Endothelial cell of umbilical vein (primary cell): ENCODE measurements around the gene ASXL1. TPM values are rescaled to one million over a fixed set of nuclear protein-coding genes. Genes with fewer than 3 reads are reported as not detected.

Experiments used
- BruUV-seq: library from RNA; stranded (reverse); fragments of 400-500 nt; replicated peaks from 2 replicates; lab custom pipeline; 2021; lab: Mats Ljungman, UMichigan
- CTCF ChIA-PET: fragments of 300-600, 350-600 bp; sonication (Branson Sonifier 250); formaldehyde crosslinking; loops from one replicate; lab custom pipeline; 2021; ENCODE audit warnings: antibody characterized with exemption, inconsistent platforms; lab: Charles Lee
- POLR2A ChIA-PET: fragments of 300-600, 350-600 bp; sonication (Branson Sonifier 250); formaldehyde crosslinking; loops from one replicate; lab custom pipeline; 2021; ENCODE audit warnings: antibody characterized with exemption, inconsistent platforms; lab: Charles Lee
- DNase-seq: peaks from one replicate; pipeline ENCODE4 v3.0.0-alpha.2; 2011; ENCODE audit warnings: low read depth, low spot score
- FAIRE-seq: peaks from 2 replicates; lab custom pipeline; 2011; peaks lifted over from hg19 to GRCh38; lab: Jason Lieb, UNC
- H2AFZ ChIP-seq: 2 replicates; pipeline ENCODE4 v1.6.0; 2012; ENCODE audit warnings: low read depth, low read length, control low read depth, inconsistent platforms
- H3K27ac ChIP-seq: 2 replicates; pipeline ENCODE4 v1.5.1; 2011; ENCODE audit warnings: low read depth, mild to moderate bottlenecking, control low read depth, low read length, moderate library complexity; ENCODE audit not compliant: insufficient read depth
- H3K27me3 ChIP-seq, 2 experiments: 2 replicates each; pipeline versions ENCODE4 v1.6.0 to v1.6.1; 2011; ENCODE audit warnings: low read length in 2 of 2, mixed read lengths in 1 of 2; ENCODE audit not compliant: control insufficient read depth in 2 of 2, insufficient read depth in 2 of 2
- H3K36me3 ChIP-seq, 2 experiments: 2 replicates in 1 of 2; 3 replicates in 1 of 2; pipeline ENCODE4 v1.5.1; 2011; ENCODE audit warnings: low read length in 2 of 2, mild to moderate bottlenecking in 1 of 2, moderate library complexity in 1 of 2; ENCODE audit not compliant: control insufficient read depth in 2 of 2, insufficient read depth in 2 of 2; ENCODE audit errors: extremely low read depth in 1 of 2
- H3K4me1 ChIP-seq: 3 replicates; pipeline ENCODE4 v1.5.1; 2011; ENCODE audit warnings: mild to moderate bottlenecking, low read length; ENCODE audit not compliant: control insufficient read depth, insufficient read depth; ENCODE audit errors: extremely low read depth
- H3K4me2 ChIP-seq: 2 replicates; pipeline ENCODE4 v1.6.1; 2011; ENCODE audit warnings: low read length, control low read depth, mixed read lengths; ENCODE audit not compliant: insufficient read depth
- H3K4me3 ChIP-seq, 3 experiments: fragments of 200-600 bp in 1 of 3; sonication (generic), shearing (Covaris generic) in 1 of 3; replicated peaks in 1 of 3; 2 replicates each; pipeline ENCODE4 v1.5.1; 2011 to 2016; ENCODE audit warnings: control low read depth in 3 of 3, low read length in 3 of 3, mild to moderate bottlenecking in 2 of 3, inconsistent platforms in 1 of 3, low read depth in 1 of 3, moderate library complexity in 1 of 3; ENCODE audit not compliant: insufficient read depth in 1 of 3
- H3K79me2 ChIP-seq: 2 replicates; pipeline ENCODE4 v1.6.0; 2012; ENCODE audit warnings: low read length, inconsistent platforms; ENCODE audit not compliant: control insufficient read depth, insufficient read depth
- H3K9ac ChIP-seq: replicated peaks from 2 replicates; pipeline ENCODE3; 2011; ENCODE audit warnings: low read length, control low read depth; ENCODE audit not compliant: insufficient read depth; ENCODE audit errors: extremely low read depth
- H3K9me1 ChIP-seq: replicated peaks from 3 replicates; pipeline ENCODE4 v1.6.0; 2011; ENCODE audit warnings: mild to moderate bottlenecking, low read length; ENCODE audit not compliant: control insufficient read depth, insufficient read depth; ENCODE audit errors: extremely low read depth
- H3K9me3 ChIP-seq: replicated peaks from 2 replicates; pipeline ENCODE4 v1.5.1; 2012; ENCODE audit warnings: low read length, inconsistent platforms; ENCODE audit not compliant: control insufficient read depth, insufficient read depth
- H4K20me1 ChIP-seq: replicated peaks from 2 replicates; pipeline ENCODE3; 2011; ENCODE audit warnings: mild to moderate bottlenecking, low read length; ENCODE audit not compliant: control insufficient read depth, insufficient read depth; ENCODE audit errors: extremely low read depth
- EZH2 ChIP-seq: IDR thresholded peaks from 2 replicates; pipeline ENCODE4 v1.6.1; 2012; ENCODE audit warnings: borderline replicate concordance, low read depth, mild to moderate bottlenecking, moderate library complexity, low read length, inconsistent platforms; ENCODE audit not compliant: severe bottlenecking
- POLR2A ChIP-seq: IDR thresholded peaks from 2 replicates; pipeline ENCODE4 v1.6.1; 2012; ENCODE audit warnings: low read depth, mild to moderate bottlenecking, control low read depth, low read length
- POLR2AphosphoS5 ChIP-seq: IDR thresholded peaks from 2 replicates; pipeline ENCODE4 v1.6.1; 2012; ENCODE audit warnings: low read depth, mild to moderate bottlenecking, control low read depth, low read length, moderate library complexity; ENCODE audit not compliant: insufficient read depth
- dilution Hi-C: fragments of 300-500 bp; cut with MboI; formaldehyde crosslinking; loops from one replicate; pipeline ENCODE4 v1.15.0; 2019; ENCODE audit warnings: low sequenced_read_pairs; ENCODE audit not compliant: extremely low pct_ligation_motif_present
- intact Hi-C: fragments of 100-400 bp; cut with micrococcal nuclease; formaldehyde crosslinking; loops from one replicate; pipeline ENCODE4 v1.10.0; 2022
- polyA plus RNA-seq, 4 experiments: library from polyadenylated mRNA; depleted of rRNA in 3 of 4; stranded (reverse) in 3 of 4; unstranded in 1 of 4; fragments of >200 nt; gene quantifications; 2 replicates each; pipeline versions ENCODE4 v1.2.1 to v1.2.3, GENCODE V29; 2011 to 2012; ENCODE audit warnings: missing spikeins in 1 of 4
- total RNA-seq: library from RNA; stranded (reverse); gene quantifications from 2 replicates; pipeline ENCODE4 v1.2.3, GENCODE V29; 2021
- TF ChIP-seq, protein P1 (sequence below), 2 donors: IDR thresholded peaks; 1 replicate in 1 of 2; 2 replicates in 1 of 2; pipeline ENCODE4 v1.5.1; 2011; ENCODE audit warnings: low read length in 2 of 2, mild to moderate bottlenecking in 2 of 2, moderate library complexity in 2 of 2, control low read depth in 1 of 2, inconsistent platforms in 1 of 2, low read depth in 1 of 2; ENCODE audit not compliant: insufficient read depth in 1 of 2; ENCODE audit errors: extremely low read depth in 1 of 2

Gene ASXL1
- total and polyA plus RNA-seq, 2 donors (not counting 3 experiments of a cell fraction or from before 2014, with no cell fraction given) = 45.4 to 101 TPM

DNA sequence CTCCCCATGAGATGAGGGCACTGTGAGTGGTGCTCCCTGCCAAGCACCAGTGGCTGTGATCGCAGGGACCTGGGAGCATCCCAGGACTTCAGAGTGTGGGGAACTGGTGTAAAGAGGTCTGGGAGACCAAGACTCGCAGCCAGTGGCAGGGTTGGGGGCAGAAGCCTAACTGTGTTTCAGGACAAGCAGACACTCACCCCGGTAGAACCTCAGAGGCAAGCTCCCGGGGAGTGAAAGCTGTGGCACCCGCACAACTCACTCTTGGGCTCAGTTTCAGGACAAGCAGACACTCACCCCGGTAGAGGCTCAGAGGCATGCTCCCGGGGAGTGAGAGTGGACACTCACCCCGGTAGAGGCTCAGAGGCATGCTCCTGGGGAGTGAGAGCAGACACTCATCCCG is 112.8 kb downstream of the ASXL1 start:
- ChIA-PET CTCF (interaction anchor here (1.0 to 2.4 kb wide), 8 partner anchors 10 to 182 kb away, joined by 3 to 24 read pairs (median 6); no protein-coding TSS in a partner anchor), POLR2A (no interaction called here)
- FAIRE-seq = peak; percentile 52
- H3K9ac ChIP-seq = peak overlapping the region; percentile 64
- H3K9me3 ChIP-seq = no peaks in the 10 kb centered on the region
- DNase-seq = no peak
- peaks cover 93% of the 10 kb centered on the region for H3K79me2 ChIP-seq
- H3K27me3 ChIP-seq = no peaks in the 10 kb centered on the region
- no peaks in the 10 kb centered on the region for H4K20me1 ChIP-seq
- H3K27ac ChIP-seq = peak overlapping the region; percentile 94
- peak overlapping the region; percentile 20 for H3K4me2 ChIP-seq
- H3K9me1 ChIP-seq = no peaks in the 10 kb centered on the region
- TF ChIP-seq POLR2AphosphoS5 = no peak
- TF ChIP-seq POLR2A = no peak
- TF ChIP-seq EZH2 = no peak
- BruUV-seq = no TSS peak
- H3K4me1 ChIP-seq = peaks cover 94% of the 10 kb centered on the region
- no peak overlapping the region for H2AFZ ChIP-seq
- intact Hi-C loops (loop anchor here (1.0 to 2.0 kb wide), 7 partner anchors 14 to 50 kb away; no protein-coding TSS in a partner anchor), dilution Hi-C loops (no loop called here)
- H3K4me3 ChIP-seq = no peak overlapping the region
- H3K36me3 ChIP-seq = peaks cover 12 to 16% of the 10 kb centered on the region in 2 experiments

DNA sequence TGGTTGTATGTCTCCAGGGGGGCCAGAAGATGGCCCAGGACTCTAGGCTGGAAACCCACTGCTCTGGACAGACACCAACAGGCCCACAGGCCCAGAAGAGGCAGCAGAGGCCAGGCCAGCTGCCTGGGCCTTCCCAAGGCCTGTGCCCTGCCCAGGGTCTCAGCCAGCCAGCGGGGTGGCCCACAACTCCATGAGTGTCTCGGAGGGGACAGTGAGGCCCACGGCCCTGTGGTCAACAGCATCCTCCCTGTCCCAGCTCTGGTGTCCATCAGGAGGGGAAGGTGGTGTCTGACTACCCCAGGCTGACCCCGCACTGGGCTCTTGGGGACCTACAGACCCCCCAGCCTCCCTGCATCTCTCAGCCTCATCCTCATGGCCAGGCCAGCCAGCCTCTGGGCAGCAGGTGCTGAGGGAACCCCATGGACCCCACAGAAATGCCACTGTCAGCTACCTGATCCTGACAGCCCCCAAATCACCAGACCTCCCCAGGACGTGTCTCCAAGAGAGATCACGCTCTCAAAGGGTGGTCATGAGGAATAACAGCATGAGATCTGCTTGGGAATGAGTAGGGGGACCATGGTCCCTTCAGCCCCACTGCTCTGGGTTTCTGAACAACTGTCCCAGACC is 114.6 kb downstream of the ASXL1 start:
- no TSS peak for BruUV-seq
- Histone ChIP-seq H3K27ac (peak overlapping the region; percentile 94), H2AFZ (no peak overlapping the region), H3K27me3 (no peaks in the 10 kb centered on the region), H3K36me3 (peaks cover 12 to 16% of the 10 kb centered on the region in 2 experiments), H3K79me2 (peaks cover 94% of the 10 kb centered on the region), H3K4me2 (peak overlapping the region; percentile 64), H3K9me1 (no peaks in the 10 kb centered on the region), H3K4me1 (peaks cover 94% of the 10 kb centered on the region), H3K9me3 (no peaks in the 10 kb centered on the region), H4K20me1 (no peaks in the 10 kb centered on the region), H3K4me3 (peak overlapping the region in 1 of 3 experiments; percentile 34), H3K9ac (peak overlapping the region; percentile 45)
- DNase-seq (no peak), FAIRE-seq (no peak)
- ChIA-PET CTCF (interaction anchor here (0.9 to 2.4 kb wide), 4 partner anchors 12 to 180 kb away, joined by 3 to 24 read pairs (median 10); no protein-coding TSS in a partner anchor), POLR2A (no interaction called here)
- intact Hi-C loops (no loop called here), dilution Hi-C loops (no loop called here)
- TF ChIP-seq, protein P1, sequence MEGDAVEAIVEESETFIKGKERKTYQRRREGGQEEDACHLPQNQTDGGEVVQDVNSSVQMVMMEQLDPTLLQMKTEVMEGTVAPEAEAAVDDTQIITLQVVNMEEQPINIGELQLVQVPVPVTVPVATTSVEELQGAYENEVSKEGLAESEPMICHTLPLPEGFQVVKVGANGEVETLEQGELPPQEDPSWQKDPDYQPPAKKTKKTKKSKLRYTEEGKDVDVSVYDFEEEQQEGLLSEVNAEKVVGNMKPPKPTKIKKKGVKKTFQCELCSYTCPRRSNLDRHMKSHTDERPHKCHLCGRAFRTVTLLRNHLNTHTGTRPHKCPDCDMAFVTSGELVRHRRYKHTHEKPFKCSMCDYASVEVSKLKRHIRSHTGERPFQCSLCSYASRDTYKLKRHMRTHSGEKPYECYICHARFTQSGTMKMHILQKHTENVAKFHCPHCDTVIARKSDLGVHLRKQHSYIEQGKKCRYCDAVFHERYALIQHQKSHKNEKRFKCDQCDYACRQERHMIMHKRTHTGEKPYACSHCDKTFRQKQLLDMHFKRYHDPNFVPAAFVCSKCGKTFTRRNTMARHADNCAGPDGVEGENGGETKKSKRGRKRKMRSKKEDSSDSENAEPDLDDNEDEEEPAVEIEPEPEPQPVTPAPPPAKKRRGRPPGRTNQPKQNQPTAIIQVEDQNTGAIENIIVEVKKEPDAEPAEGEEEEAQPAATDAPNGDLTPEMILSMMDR (IDR thresholded peaks at IDR 0.05; ENCODE audit: extremely low read depth in 1 of 2, insufficient read depth in 1 of 2, low read depth in 1 of 2, low read length in 2 of 2) = no peak
- TF ChIP-seq EZH2 (no peak), POLR2A (peak; percentile 29)
